ENCODE data around the gene NPEPPS.

The NPEPPS gene

DNA sequence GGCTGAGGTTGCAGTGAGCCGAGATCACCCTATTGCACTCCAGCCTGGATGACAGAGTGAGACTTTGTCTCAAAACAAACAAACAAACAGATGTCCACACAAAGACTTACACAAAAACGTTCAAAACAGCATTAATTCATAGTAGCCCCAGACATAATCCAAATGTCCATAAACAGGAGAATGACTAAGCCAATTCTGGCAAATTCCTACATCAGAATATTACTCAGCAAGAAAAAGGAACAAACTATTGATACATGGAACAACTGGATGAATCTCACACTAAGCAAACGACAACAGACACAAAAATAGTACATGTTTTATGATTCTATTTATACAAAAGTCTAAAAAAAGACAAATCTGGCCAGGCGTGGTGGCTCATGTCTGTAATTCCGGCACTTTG is 108.0 kb downstream of the NPEPPS start:
- DNase-seq (ENCODE audit: low read depth): no peak
- no peak for TF ChIP-seq CTCF (IDR thresholded peaks at IDR 0.05; ENCODE audit: low read depth, low read length)
- TF ChIP-seq MYC (IDR thresholded peaks at IDR 0.05; ENCODE audit: low read depth, low read length): no peak
- TF ChIP-seq POLR2A (IDR thresholded peaks at IDR 0.05; ENCODE audit: extremely low read depth, insufficient read length): no peak
- TF ChIP-seq, protein P1, sequence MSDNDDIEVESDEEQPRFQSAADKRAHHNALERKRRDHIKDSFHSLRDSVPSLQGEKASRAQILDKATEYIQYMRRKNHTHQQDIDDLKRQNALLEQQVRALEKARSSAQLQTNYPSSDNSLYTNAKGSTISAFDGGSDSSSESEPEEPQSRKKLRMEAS (IDR thresholded peaks at IDR 0.05; ENCODE audit: low read depth, low read length): no peak
- no peak overlapping the region for H3K4me3 ChIP-seq (ENCODE audit: low read depth, low read length)

GRCh38 chr17:47640076-47640475 is 109.2 kb downstream of the NPEPPS start:
- TF ChIP-seq POLR2A (IDR thresholded peaks at IDR 0.05; ENCODE audit: extremely low read depth, insufficient read length) (no peak), CTCF (IDR thresholded peaks at IDR 0.05; ENCODE audit: low read depth, low read length) (no peak), MYC (IDR thresholded peaks at IDR 0.05; ENCODE audit: low read depth, low read length) (no peak)
- TF ChIP-seq, protein P1 (IDR thresholded peaks at IDR 0.05; ENCODE audit: low read depth, low read length): no peak
- no peak for DNase-seq (ENCODE audit: low read depth)
- no peak overlapping the region for H3K4me3 ChIP-seq (ENCODE audit: low read depth, low read length)

- H3K4me3 ChIP-seq (ENCODE audit: low read depth, low read length): no peak overlapping the region
- no peak for DNase-seq (ENCODE audit: low read depth)
- TF ChIP-seq CTCF (IDR thresholded peaks at IDR 0.05; ENCODE audit: low read depth, low read length) (no peak), MYC (IDR thresholded peaks at IDR 0.05; ENCODE audit: low read depth, low read length) (no peak), POLR2A (IDR thresholded peaks at IDR 0.05; ENCODE audit: extremely low read depth, insufficient read length) (no peak)
- TF ChIP-seq, protein P1 (IDR thresholded peaks at IDR 0.05; ENCODE audit: low read depth, low read length): no peak
These were observed 110.3 kb downstream of the NPEPPS start for GRCh38 chr17:47641202-47641601.

DNA sequence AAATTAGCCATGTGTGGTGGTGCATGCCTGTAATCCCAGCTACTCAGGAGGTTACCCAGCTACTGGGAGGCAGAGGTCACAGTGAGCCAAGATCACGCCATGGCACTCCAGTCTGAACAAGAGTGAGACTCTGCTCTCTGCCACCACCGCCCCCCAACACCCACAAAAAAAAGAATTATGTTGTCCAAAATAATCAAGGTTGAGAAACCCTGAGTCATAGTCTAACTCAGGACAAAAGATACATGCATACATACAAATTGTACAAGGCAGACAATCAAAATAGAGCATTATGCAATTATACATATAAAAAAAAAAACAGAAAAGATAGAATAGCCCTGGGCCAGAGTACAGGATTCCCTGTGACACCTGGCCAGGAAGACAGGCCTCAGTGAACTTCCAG is 112.2 kb downstream of the NPEPPS start:
- TF ChIP-seq CTCF (IDR thresholded peaks at IDR 0.05; ENCODE audit: low read depth, low read length): no peak
- TF ChIP-seq, protein P1 (IDR thresholded peaks at IDR 0.05; ENCODE audit: low read depth, low read length): no peak
- TF ChIP-seq MYC (IDR thresholded peaks at IDR 0.05; ENCODE audit: low read depth, low read length): no peak
- no peak for TF ChIP-seq POLR2A (IDR thresholded peaks at IDR 0.05; ENCODE audit: extremely low read depth, insufficient read length)
- DNase-seq (ENCODE audit: low read depth): no peak
- no peak overlapping the region for H3K4me3 ChIP-seq (ENCODE audit: low read depth, low read length)

- peak; percentile 76 for DNase-seq (ENCODE audit: low read depth)
- H3K4me3 ChIP-seq (ENCODE audit: low read depth, low read length): no peak overlapping the region
- TF ChIP-seq, protein P1 (IDR thresholded peaks at IDR 0.05; ENCODE audit: low read depth, low read length): no peak
- TF ChIP-seq CTCF (IDR thresholded peaks at IDR 0.05; ENCODE audit: low read depth, low read length): no peak
- TF ChIP-seq POLR2A (IDR thresholded peaks at IDR 0.05; ENCODE audit: extremely low read depth, insufficient read length): no peak
- TF ChIP-seq MYC (IDR thresholded peaks at IDR 0.05; ENCODE audit: low read depth, low read length): no peak
These were observed 113.4 kb downstream of the NPEPPS start for GRCh38 chr17:47644324-47644723.
